Omental fat pad (tissue), 4 donors: Measurements from ENCODE around the gene ABCC1. TPM values are rescaled to one million over a fixed set of nuclear protein-coding genes. Genes with fewer than 3 reads are reported as not detected.
"Not testable (repeated sequence)": the region's sequence is repeated elsewhere in the genome, so short reads cannot be mapped to it uniquely, and the experiment has no call there.

Experiments used
- ATAC-seq: fragments of 150-250 bp; one replicate; pipeline ENCODE4 v1.9.1; 2016; ENCODE audit warnings: mild to moderate bottlenecking, moderate library complexity; ENCODE audit not compliant: low FRiP score
- DNase-seq: peaks from one replicate; pipeline ENCODE4 v3.0.0-alpha.2; 2019; ENCODE audit warnings: low spot score
- CTCF ChIP-seq, 3 donors: fragments of 450-650 bp; IDR thresholded peaks; one replicate each; pipeline ENCODE4 v1.5.1; 2016 to 2017; ENCODE audit warnings: antibody characterized with exemption in 3 of 3, mild to moderate bottlenecking in 3 of 3, moderate library complexity in 2 of 3
- total RNA-seq, 4 donors: library from RNA; depleted of rRNA; stranded (reverse); fragments of >200 nt; gene quantifications; one replicate each; pipeline ENCODE4 v1.1.0, GENCODE V29; 2016

Gene ABCC1
- total RNA-seq, 4 donors from 2014 or later: 21.8 to 53.2 (median 36.3) TPM

GRCh38 chr16:15925631-15926030 lies 23.8 kb upstream of the ABCC1 start:
- no peak for ATAC-seq
- no peak for TF ChIP-seq CTCF (IDR thresholded peaks at IDR 0.05)
- DNase-seq: no peak

DNA sequence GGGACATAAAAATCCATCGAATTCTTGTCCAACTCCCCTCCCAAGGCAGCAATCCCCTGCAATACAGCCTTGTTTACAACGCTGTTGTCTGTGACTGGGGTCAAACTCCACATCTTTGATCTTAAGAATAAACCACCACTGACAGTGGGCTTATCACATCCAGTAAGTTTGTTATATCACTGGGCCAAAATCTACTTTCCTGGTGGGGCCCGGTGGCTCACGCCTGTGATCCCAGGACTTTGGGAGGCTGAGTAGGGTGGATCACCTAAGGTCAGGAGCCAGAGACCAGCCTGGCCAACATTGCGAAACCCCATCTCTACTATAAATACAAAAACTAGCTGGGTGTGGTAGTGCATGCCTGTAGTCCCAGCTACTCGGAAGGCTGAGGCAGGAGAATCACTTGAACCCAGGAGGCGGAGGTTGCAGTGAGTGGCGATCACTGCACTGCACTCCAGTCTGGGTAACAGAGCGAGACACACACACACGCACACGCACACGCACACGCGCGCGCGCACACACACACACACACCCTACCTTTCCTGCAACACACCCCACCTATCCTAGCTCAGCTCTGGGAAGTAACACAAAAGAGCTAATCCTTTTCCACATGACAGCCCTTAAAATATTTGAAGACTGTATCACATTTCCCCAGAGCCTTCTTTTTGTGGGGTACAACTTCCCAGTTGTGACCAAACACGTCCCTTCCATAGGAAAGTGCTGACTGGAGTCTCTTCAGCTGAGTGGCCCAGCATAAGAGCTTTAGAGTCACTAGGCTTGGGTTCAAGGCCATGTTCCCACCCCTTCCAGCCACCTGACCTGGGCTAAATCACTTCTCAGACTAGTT lies 20.9 kb upstream of the ABCC1 start:
- DNase-seq (no peak), ATAC-seq (peak; percentile 57)
- TF ChIP-seq CTCF (IDR thresholded peaks at IDR 0.05): no peak

DNA sequence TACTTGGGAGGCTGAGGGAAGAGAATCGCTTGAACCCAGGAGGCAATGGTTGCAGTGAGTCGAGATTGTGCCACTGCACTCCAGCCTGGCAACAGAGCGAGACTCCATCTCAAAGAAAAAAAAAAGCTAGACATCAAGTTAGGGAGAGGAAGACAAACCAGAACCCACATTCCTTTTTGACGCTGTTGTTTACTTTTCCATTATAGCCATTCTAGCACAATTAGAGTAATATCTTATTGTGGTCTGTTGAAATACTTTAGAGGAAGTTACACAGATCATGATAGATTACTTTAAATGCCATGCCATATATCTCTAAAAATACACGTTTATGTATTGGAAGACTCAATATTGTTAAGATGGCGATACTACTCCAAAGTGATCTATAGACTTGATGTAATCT lies 16.5 kb upstream of the ABCC1 start:
- no peak for DNase-seq
- no peak for TF ChIP-seq CTCF (IDR thresholded peaks at IDR 0.05)
- no peak for ATAC-seq

- TF ChIP-seq CTCF (IDR thresholded peaks at IDR 0.05): no peak
- ATAC-seq (no peak), DNase-seq (no peak)
Observed at GRCh38 chr16:15933781-15934180, 15.6 kb upstream of the ABCC1 start.

GRCh38 chr16:15934991-15935390 lies 14.4 kb upstream of the ABCC1 start:
- DNase-seq (no peak), ATAC-seq (no peak)
- no peak for TF ChIP-seq CTCF (IDR thresholded peaks at IDR 0.05)

DNA sequence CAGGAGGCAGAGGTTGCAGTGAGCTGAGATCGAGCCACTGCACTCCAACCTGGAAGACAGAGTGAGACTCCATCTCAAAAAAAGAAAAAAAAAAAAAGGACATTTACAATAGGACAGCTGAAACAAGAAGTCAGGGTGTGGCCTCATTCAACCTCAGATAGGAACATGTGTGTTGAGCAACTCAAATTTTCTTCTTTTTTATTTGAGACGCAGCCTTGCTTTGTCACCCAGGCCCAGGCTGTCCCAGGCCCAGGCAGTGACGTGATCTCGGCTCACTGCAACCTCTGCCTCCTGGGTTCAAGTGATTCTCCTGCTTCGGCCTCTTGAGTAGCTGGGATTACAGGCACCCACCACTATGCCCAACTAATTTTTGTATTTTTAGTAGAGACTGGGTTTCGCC lies 12.6 kb upstream of the ABCC1 start:
- DNase-seq, ATAC-seq: not testable (repeated sequence)

DNA sequence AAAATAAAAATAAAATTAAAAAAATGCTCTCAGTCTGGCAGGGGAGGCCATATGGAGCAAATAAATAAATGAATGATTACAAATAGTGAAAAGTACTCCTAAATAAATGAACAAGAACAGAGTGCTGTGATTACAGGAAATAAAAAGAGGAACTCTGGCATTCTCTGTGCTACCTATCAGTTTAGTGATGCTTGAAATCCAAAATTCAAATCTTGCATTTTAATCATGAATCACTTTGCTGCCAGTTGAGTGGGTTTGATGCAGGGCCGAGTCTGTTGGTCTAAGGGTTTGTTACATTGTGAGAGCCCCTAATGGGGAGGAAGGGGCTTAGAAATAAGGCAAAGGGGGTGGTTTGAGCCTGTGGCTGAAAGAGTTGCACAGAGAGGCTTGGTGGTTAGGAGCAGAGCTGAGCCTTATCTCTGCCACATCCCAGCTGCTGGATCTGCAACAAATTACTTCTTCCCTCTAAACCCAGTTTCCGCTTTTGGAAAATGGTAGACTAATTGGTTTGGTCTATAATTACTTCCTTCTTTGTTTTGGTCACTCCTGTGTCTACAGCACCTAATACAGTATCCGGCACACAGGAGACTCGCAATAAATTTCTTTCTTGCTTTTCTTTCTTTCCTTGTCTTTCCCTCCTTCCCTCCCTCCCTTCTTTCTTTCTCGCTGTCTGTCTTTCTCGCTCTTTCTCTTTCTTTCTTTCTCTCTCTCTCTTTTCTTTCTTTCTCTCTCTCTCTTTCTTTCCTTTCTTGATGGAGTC lies 6.3 kb upstream of the ABCC1 start:
- DNase-seq: no peak
- TF ChIP-seq CTCF (IDR thresholded peaks at IDR 0.05): no peak
- ATAC-seq: no peak
